ENCODE measurements around the gene OR4K5. TPM values are rescaled to one million over a fixed set of nuclear protein-coding genes. Genes with fewer than 3 reads are reported as not detected.

The OR4K5 gene
- total RNA-seq, 1 donor from 2014 or later: not detected

Other genes starting within 250 kb of the OR4K5 start
- gene OR11H2, start 206.7 kb upstream of the OR4K5 start, total RNA-seq: not detected in 3 replicates
- not detected in 3 replicates for gene OR4Q3, start 177.0 kb upstream of the OR4K5 start, total RNA-seq
- not detected in 3 replicates for gene OR4M1, start 147.1 kb upstream of the OR4K5 start, total RNA-seq
- gene OR4N2, start 116.8 kb upstream of the OR4K5 start, total RNA-seq: not detected in 3 replicates
- not detected in 3 replicates for gene OR4K2, start 45.5 kb upstream of the OR4K5 start, total RNA-seq
- not detected in 3 replicates for gene OR4K1, start 10.3 kb downstream of the OR4K5 start, total RNA-seq
- gene OR4K15, start 55.0 kb downstream of the OR4K5 start, total RNA-seq: not detected in 3 replicates
- not detected in 3 replicates for gene OR4Q2, start 81.6 kb downstream of the OR4K5 start, total RNA-seq
- not detected in 3 replicates for gene OR4K14, start 98.7 kb downstream of the OR4K5 start, total RNA-seq
- gene OR4K13, start 115.4 kb downstream of the OR4K5 start, total RNA-seq: not detected in 3 replicates
- not detected in 3 replicates for gene OR4L1, start 139.4 kb downstream of the OR4K5 start, total RNA-seq
- gene OR4K17, start 190.1 kb downstream of the OR4K5 start, total RNA-seq: not detected in 3 replicates
- not detected in 3 replicates for gene OR4N5, start 218.2 kb downstream of the OR4K5 start, total RNA-seq

Data from mesothelial cell of epicardium (in vitro differentiated cells).